HCEC 1CT (cell line): ENCODE measurements around the gene BHLHE23.
A peak's percentile ranks its signal among the peaks of the same experiment; 100 is the strongest.

Source experiments
- DNase-seq: peaks from one replicate; pipeline ENCODE4 v3.0.0-alpha.2; 2017

BHLHE23 gene

DNA sequence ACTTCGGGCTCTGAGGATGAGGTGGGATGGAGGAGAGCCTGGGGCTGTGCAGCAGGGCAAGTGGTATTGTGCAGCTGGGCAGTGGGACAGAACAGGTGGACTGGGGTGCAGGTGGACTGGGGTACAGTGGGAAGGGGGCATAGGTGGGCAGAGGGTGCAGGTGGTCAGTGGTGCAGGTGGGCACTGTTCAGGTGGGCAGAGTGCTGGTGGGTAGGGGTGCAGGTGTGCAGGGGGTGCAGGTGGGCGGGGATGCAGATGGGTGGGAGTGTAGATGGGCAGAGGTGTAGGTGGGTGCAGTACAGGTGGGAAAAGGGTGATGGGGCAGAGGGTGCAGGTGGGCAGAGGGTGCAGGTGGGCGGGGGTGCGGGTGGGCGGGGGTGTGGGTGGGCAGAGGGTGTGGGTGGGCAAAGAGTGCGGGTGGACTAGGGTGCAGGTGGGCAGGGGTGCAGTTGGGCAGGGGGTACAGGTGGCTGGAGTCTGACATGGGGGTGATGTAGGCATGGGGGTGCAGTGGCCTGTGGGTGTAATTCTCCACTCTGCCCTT, 20.4 kb downstream of the BHLHE23 start:
- DNase-seq = no peak

DNA sequence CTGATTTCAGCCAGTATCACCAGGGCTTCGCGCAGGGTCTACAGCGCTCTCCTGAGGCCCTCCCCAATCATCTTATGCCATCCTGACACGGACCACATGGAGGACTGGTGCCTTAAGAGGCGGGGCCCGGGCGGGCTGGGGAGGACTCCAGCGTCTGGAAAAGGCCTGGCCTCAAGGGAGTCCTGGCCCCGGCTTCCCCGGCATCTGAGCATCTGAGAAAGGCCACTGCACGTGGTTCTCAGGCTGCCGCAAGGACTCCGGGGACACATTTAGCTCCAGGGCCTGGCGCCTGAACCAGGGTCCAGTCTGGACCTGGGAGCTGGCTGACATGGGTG, 21.4 kb downstream of the BHLHE23 start:
- no peak for DNase-seq

DNA sequence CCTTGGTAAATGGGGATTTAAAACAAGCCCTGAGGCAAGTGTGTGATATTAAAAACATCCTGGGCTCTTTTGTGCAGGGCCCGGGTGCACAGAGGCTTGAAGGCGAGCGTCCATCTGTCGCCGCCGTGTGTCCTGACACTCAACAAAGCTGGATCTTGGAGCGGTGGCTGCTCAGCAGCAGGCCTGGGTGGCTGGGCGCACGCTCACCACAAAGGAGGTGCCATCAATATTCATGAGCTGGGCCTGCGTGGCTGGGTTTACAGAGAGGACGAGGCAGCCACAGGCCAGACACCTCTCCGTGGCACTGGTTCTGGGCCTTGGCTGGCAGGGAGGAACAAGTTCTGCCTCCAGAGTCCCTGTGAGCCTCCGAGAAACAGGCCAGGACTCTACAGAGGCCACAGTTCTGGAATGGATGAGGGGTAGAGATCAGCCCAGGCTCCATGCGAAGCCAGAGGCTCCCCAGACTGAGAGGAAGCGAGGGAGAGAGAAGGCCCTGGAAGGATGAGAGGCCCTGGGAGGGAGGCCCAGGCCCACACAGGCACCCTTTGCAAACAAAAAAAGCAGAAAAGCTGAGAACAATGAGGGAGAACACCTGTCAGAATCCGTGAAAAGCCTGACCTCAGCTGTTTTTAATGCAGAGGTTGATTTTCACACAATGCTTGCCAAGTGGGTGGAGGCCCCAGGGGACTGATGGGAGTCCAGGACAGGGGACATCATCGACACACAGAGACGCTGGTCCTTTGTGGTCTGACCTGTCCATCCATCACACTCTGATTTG, 21.9 kb downstream of the BHLHE23 start:
- DNase-seq = no peak

DNA sequence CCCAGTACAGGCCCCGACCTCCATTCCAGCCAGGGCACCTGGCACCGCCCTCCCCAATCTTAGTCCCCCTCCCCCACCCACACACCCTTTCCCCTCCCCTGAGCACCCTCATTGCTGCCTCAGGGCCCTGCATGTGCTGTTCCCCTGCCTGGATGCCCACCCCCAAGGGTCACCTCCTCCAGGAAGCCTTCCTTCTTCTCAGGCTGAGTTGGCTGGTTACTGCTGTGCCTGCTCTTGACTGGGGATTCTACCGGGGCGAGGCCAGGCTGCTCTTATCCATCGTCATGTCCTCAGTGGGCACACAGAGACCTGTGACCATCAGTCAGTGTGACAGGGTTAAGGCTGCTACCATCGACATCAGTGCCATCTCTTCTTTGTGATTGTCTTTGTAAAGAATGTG, 23.6 kb downstream of the BHLHE23 start:
- no peak for DNase-seq

DNA sequence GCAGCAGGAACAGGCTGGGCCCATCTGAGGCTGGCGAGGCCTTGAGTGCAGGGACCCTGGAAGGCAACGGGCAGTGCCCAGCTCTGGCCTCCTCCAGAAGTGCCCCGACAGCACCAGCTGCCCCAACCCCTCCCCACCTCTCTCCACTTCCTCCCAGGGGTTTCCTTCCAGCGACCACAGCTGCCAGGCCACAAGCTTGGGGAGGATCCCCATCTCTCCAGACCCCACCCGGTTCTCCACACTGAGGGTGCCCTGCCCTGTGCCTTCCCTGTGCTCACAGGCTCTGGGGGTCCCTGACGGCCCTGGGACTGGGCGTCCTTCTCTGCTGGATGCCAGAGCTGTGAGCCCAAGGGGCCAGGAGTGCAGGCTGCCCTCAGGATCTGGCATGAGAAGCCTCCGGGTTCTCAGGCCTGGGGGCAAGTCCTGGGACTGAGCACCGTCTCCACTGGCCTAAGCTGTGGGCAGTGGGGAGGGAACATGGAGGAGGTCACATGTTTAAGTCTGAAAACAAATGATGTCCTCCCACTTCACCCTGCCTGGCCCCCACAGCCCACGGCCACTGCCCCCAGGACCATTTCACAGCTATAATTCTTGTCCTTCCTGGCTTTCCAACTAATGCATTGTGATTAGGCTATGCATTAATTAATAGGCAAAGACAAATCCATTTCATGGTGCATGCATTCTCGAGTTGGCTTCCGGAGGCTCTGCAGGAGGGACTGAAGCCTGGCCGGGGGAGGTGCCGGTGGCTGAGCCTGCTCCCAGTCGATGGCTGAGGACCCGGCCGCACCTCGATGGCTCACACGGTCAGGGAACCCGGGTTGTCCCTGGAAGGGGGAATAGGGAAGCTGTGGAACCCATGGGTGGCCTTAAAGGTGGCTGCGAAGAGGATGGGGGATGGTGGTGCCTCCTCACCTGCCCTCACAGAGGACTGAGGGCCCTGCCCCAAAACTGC, 24.4 kb downstream of the BHLHE23 start:
- no peak for DNase-seq

DNA sequence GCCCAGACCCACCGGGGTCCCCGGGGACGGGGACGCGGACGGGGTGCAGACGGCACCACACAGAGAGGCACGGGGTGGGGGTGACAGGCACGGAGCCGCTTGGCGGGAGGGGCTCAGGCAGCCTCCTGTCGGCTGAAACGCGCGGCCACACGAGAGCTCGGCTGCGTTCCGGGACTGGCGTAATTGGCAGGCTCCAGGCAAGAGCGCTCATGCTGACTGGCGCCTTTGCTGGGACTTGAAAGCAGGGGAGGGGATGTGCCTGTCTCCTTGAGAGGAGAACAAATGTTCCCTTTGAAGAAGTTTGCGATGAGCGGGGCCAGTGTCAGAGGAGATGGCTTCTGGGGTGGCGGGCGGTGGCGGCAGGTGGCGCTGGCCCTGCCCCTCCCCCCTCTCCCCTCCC, 25.8 kb downstream of the BHLHE23 start:
- no peak for DNase-seq

DNA sequence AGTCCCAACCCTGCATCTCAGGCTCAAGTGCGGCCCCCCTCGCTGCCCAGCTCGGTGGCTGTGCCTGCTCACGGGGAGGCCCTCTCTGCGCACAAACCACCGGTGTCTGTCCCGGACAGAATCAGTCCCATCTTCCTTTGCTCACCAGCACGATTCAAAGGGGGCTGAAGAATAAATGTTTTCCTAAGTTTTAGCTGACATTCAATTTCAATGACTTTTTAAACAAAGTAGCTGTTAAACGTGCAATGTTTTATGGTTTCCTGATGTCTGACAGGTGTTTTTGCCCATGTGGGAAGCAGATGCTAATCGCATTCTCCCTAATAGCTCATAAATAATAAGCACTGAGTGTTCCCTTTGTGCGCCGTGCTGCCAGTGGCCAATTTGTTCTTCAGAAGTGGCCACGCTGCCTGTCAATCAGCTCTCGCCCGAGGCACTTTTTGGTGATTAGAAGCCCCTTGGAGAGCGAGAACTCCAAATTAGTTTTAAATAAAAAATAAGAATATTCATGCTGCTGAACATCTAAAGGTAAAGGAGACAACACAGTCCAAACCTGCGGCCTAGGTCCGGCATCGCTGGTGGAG, 26.3 kb downstream of the BHLHE23 start:
- DNase-seq = no peak

DNA sequence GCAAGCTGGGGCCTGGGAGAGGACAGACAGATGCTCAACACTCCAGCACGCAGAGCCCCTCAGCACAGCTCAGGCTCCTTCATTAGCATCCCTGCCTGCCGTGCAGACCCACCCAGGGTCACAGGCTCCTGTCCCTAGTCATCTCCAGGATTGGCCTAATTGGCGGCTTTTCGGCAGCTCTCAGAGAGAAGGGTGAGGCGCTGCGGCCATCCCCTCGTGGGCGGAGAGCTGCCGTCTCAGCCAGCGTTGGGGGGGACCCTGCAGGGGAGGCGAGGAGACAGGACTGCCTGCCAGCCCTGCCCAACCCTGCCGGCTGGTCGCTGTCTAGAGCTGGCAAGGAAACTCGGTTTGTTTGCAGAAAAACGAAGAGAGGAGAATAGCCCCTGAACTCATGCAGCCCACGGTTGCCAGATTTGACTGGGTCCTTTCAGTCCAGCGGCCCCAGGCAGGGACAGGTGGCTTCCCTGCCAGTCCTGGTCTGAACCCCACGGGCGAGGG, 26.8 kb downstream of the BHLHE23 start:
- DNase-seq = no peak

DNA sequence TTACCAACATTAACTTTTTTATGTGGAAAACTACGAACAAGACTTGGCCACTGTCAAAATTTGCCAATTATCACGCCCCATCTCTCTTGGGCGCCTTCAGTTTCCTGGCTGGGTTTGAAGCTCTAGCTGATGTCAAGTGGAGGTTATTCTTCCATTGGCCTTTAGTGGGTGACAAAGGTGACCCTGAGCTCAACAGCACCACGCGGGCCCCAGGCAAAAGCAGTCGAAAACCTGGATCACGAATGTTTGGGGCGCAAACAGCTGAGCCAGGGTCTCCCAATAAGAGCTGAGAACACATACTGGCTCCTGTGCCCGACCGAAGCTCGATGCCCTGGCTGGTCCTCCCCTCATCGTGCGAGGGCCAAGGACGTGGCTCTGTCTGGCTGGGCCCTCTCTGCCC, 27.5 kb downstream of the BHLHE23 start:
- DNase-seq = no peak

DNA sequence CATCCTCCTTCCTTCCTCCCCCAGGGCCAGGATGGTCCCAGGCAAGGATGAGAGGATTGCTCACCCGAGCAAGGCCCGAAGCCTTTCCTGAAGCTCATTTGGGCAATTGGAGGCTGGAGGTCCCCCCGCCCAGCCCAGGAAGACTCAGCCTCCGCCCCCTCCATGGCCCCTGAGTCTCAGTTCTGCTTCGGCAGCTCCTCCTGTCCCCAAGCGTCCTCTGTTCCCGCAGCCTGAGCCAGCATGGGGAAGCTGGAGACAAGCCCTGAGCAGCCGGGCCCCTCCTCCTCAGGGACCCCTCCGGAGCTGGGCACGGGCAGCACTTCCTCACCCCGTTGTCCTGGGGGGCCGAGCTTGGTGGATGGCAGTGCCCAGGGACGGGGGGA, 28.2 kb downstream of the BHLHE23 start:
- DNase-seq = no peak

DNA sequence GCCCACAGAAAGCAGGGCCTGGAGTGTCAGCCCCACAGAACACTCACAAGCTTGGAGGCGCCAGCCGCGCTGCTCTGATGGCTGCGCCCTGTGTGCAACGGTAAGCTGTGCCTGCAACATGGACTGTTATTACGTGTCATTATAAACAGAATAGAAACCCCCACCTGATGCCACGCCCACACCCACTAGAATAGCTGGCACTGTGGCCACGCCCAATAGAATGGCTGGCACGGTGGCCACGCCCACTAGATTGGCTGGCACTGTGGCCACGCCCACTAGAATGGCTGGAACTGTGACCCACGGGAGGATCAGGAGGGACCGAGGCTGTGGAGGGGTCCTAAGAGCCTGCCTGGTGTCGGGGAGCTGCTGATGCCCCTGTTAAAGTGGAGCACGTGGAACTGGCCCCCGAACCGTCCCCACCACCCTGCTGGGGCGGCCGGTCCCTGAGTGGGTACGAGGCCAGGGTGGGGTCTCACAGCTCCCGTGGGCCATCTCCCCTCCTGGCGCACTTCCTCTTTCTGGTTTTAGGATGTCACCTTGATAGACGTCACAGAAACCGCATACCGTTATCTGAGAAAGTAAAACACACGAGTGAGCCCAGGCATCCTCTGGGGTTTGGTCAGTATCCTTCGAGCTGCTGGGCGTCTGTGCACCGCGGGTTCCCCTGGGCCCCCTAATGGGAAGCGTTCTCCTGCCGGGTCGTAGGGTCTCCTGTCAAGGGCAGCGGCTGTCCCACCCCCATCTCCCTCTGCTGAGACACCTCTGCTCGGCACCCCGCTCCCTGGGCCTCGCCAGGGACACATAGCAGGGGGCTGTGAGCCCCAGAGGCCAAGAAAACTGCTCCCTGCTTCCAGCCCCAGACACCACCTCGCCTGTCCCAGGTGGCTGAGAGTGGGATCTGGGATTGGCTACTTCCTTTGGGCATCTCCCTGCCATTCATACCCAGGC, 28.9 kb downstream of the BHLHE23 start:
- no peak for DNase-seq

DNA sequence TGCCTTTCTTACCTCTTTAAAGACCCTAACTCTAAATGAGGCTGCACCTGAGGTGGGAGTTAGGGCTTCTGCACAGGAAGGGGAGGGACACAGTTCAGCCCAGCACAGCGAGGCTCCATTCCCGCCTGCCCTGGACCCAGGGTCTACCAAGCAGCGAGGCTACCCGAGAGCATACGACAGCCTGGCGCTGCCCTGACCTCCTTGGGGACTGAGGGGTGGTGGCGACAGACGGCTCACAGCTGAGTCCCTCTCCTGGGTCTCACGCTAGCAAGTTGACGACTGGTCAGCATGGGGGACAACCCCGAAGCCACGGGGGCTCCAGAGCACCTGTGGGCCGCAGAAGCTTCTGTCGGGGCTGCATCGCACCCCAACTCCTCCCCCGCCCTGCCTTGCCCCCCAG, 29.9 kb downstream of the BHLHE23 start:
- no peak for DNase-seq

DNA sequence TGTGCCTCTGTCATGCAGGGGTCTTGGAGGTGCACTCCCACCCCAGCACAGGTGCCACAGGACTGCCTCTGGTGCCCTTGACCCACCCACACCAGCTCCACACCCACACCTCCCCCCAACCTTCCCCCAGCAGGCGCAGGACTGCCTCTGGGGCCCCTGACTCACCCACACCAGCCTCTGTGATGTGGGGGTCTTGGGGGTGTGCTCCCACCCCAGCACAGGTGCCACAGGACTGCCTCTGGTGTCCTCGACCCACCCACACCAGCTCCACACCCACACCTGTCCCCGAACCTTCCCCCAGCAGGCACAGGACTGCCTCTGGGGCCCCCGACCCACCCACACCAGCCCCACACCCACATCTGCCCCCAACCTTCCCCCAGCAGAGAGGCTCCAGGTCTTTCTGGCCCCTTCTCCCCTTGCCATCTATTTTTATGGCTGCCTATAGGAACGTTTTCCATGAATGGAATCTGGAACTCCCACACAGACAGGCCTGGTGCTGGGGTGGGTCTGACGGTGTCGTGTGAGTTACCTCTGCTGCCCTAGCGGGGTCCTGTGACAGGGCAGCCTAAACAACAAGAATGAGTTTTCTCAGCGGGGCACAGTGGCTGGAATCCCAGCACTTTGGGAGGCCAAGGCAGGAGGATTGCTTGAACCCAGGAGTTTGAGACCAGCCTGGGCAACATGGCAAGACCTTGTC, 30.8 kb downstream of the BHLHE23 start:
- DNase-seq = no peak

DNA sequence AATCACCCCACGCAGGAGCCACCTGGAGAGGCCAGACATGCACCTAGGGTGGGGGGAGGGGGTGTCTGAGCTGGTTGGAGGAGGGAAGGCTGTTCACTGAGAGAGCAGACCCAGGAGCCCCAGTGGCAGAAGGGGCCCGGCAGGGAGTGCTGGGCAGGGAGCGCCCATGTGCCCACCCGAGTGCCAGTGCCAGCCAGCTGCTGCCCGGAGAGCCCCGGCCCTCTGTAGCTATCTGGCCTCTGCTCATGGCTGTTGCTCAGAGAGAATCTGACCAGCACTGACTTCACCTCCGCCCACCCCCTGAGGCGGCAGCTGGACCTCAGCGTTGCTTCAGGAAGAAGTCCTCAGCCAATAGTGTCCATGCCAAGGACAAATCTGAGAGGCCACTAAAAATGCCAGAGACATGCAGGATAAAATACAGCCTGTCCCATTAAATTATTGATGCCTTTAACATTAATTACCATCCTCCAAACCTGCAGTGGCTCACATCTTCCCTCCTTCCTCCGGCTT, 31.5 kb downstream of the BHLHE23 start:
- no peak for DNase-seq

DNA sequence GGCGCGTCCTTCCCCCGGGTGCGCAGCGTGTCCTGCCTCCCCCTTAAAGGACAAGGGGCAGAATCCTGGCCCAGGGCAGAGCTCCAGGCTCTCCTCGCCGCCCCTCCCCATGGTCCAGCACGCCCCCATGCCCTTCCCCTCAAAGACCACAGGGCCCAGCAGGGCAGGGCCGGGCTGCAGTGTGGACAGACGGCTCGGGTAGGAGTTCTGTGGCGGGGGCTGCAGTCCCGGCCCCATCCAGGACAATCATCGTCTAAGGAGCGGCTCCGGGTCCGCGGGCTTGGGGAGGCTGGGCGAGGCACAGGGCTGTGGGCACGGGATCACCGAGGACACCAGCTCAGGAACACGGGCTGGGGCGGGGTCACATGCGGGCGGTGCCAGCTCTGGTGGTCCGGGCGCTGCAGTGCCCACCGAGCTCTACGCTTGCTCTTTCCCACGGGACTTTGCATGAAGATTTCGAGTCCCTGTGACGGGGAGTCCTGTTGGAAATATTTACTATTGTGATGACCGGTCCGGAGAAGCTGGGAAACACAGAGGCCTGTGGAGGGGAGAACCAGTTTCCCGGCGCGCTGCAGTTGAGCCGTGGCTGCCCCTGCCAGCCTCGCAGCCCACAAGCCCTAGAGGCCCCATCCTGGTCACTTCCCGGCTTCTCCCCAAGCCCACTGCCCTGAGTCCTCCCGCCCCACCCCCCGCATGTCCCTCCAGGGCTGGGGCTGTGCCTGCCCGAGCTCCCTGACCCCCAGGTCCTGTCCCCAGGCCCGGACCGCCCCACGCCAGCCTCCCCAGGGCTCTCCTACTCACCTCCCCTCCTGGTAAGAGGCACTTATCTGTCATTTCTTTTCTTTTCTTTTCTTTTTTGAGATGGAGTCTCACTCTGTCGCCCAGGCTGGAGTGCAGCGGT, 33.7 kb downstream of the BHLHE23 start:
- no peak for DNase-seq

DNA sequence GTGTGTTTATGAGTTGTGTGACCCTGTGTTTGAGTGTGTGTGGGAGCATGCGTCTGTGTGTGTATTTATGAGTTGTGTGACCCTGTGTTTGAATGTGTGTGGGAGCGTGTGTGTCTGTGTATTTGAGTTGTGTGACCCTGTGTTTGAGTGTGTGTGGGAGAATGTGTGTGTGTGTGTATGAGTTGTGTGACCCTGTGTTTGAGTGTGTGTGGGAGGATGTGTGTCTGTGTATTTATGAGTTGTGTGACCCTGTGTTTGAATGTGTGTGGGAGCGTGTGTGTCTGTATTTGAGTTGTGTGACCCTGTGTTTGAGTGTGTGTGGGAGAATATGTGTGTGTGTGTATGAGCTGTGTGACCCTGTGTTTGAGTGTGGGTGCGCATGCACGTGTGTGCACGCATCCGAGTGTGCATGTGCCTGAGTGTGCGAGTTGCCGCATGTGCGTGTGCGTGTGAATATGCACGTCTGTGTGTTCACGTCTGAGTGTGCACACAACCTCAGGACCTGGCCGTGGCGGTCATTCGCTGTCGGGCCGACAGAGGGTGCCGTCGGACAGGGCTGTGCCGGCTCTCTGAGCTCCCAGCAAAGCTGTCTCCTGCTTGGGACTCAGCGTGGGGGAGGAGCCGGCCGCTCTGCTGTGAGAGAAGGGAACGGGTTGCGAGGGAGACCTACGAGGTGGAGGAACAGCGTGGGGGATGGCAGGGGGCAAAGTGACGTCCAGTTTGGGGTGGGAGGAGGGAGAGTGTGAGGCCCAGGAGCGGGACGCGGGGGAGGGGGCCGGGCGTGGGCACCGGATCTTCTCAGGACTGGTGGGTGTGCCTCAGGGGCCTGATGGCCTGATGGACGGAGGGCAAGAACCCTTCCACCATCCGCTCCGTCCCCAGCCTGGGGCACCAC, 34.6 kb downstream of the BHLHE23 start:
- DNase-seq = peak; percentile 74

DNA sequence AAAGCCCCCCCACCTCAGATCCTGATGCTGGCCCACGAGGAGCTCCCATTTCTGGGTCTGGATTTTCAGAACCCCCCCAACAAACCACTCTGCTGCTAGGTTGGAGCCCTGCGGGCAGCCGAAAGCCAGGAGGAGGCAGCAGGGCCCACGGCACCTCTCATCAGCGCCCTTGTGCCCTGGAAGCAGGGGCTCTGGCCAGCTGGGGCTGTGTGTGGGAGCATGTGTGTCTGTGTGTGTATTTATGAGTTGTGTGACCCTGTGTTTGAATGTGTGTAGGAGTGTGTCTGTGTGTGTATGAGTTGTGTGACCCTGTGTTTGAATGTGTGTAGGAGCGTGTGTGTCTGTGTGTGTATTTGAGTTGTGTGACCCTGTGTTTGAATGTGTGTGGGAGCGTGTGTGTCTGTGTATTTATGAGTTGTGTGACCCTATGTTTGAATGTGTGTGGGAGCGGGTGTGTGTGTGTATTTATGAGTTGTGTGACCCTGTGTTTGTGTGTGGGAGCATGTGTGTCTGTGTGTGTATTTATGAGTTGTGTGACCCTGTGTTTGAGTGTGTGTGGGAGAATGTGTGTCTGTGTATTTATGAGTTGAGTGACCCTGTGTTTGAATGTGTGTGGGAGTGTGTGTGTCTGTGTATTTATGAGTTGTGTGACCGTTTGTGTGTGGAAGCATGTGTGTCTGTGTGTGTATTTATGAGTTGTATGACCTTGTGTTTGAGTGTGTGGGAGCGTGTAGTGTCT, 35.4 kb downstream of the BHLHE23 start:
- no peak for DNase-seq
